ENCODE data around the gene MAP7D3.

Gene MAP7D3

DNA sequence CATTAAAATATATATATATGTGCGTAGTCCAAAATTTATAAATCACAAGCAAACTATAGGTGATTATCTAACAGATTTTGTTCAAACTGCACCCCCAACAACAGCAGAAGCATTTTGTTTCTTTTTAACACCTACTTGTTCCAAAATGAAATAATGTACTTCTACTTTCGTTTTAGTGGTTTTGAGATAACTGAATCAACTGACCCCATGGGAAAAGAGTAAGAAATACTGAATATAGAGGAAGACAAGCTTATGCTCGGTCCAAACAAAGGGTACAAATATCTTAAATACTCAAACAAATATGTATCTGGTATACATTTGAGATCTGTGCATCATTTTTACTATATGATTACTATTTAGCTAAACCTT is 22.4 kb downstream of the MAP7D3 start:
- Histone ChIP-seq H3K36me3 (ENCODE audit: control insufficient read depth in 2 of 2, insufficient read depth in 1 of 2, low read length in 2 of 2) (peaks cover 35 to 54% of the 10 kb centered on the region in 2 experiments), H3K4me3 (ENCODE audit: low read depth, low read length) (no peak overlapping the region), H3K27ac (ENCODE audit: extremely low read depth, low read depth, low read length) (no peak overlapping the region), H3K9me3 (ENCODE audit: control insufficient read depth, insufficient read depth, low read depth, low read length) (no peaks in the 10 kb centered on the region), H3K4me1 (ENCODE audit: control insufficient read depth, insufficient read depth, low read length) (no peaks in the 10 kb centered on the region)
- TF ChIP-seq GLIS2 (tag by site-specific recombination; IDR thresholded peaks at IDR 0.05) = no peak
- TF ChIP-seq, protein P1, sequence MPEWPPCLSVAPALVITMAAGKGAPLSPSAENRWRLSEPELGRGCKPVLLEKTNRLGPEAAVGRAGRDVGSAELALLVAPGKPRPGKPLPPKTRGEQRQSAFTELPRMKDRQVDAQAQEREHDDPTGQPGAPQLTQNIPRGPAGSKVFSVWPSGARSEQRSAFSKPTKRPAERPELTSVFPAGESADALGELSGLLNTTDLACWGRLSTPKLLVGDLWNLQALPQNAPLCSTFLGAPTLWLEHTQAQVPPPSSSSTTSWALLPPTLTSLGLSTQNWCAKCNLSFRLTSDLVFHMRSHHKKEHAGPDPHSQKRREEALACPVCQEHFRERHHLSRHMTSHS (tag by site-specific recombination; IDR thresholded peaks at IDR 0.05) = no peak
- TF ChIP-seq, protein P2, sequence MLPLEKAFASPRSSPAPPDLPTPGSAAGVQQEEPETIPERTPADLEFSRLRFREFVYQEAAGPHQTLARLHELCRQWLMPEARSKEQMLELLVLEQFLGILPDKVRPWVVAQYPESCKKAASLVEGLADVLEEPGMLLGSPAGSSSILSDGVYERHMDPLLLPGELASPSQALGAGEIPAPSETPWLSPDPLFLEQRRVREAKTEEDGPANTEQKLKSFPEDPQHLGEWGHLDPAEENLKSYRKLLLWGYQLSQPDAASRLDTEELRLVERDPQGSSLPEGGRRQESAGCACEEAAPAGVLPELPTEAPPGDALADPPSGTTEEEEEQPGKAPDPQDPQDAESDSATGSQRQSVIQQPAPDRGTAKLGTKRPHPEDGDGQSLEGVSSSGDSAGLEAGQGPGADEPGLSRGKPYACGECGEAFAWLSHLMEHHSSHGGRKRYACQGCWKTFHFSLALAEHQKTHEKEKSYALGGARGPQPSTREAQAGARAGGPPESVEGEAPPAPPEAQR (tag by site-specific recombination; IDR thresholded peaks at IDR 0.05) = no peak
- no peak for TF ChIP-seq ZNF777 (tag by site-specific recombination; IDR thresholded peaks at IDR 0.05; ENCODE audit: borderline replicate concordance)
- no peak for TF ChIP-seq ZNF473 (tag by site-specific recombination; IDR thresholded peaks at IDR 0.05)
- TF ChIP-seq, protein P3, sequence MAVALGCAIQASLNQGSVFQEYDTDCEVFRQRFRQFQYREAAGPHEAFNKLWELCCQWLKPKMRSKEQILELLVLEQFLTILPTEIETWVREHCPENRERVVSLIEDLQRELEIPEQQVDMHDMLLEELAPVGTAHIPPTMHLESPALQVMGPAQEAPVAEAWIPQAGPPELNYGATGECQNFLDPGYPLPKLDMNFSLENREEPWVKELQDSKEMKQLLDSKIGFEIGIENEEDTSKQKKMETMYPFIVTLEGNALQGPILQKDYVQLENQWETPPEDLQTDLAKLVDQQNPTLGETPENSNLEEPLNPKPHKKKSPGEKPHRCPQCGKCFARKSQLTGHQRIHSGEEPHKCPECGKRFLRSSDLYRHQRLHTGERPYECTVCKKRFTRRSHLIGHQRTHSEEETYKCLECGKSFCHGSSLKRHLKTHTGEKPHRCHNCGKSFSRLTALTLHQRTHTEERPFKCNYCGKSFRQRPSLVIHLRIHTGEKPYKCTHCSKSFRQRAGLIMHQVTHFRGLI (tag by site-specific recombination; IDR thresholded peaks at IDR 0.05) = no peak
- no peak for TF ChIP-seq ZNF311 (tag by site-specific recombination; IDR thresholded peaks at IDR 0.05; ENCODE audit: borderline replicate concordance)
- TF ChIP-seq, protein P4, sequence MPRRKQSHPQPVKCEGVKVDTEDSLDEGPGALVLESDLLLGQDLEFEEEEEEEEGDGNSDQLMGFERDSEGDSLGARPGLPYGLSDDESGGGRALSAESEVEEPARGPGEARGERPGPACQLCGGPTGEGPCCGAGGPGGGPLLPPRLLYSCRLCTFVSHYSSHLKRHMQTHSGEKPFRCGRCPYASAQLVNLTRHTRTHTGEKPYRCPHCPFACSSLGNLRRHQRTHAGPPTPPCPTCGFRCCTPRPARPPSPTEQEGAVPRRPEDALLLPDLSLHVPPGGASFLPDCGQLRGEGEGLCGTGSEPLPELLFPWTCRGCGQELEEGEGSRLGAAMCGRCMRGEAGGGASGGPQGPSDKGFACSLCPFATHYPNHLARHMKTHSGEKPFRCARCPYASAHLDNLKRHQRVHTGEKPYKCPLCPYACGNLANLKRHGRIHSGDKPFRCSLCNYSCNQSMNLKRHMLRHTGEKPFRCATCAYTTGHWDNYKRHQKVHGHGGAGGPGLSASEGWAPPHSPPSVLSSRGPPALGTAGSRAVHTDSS (tag by site-specific recombination; IDR thresholded peaks at IDR 0.05) = no peak
- TF ChIP-seq ZNF76 (tag by site-specific recombination; IDR thresholded peaks at IDR 0.05; ENCODE audit: borderline replicate concordance, low read depth) = no peak
- TF ChIP-seq ZFP3 (tag by site-specific recombination; IDR thresholded peaks at IDR 0.05; ENCODE audit: low read depth) = no peak
- ChIA-PET CTCF (interaction anchor here (0.6 to 0.7 kb wide), 2 partner anchors 40 to 245 kb away, joined by 3 read pairs; no protein-coding TSS in a partner anchor), POLR2A (no interaction called here)

DNA sequence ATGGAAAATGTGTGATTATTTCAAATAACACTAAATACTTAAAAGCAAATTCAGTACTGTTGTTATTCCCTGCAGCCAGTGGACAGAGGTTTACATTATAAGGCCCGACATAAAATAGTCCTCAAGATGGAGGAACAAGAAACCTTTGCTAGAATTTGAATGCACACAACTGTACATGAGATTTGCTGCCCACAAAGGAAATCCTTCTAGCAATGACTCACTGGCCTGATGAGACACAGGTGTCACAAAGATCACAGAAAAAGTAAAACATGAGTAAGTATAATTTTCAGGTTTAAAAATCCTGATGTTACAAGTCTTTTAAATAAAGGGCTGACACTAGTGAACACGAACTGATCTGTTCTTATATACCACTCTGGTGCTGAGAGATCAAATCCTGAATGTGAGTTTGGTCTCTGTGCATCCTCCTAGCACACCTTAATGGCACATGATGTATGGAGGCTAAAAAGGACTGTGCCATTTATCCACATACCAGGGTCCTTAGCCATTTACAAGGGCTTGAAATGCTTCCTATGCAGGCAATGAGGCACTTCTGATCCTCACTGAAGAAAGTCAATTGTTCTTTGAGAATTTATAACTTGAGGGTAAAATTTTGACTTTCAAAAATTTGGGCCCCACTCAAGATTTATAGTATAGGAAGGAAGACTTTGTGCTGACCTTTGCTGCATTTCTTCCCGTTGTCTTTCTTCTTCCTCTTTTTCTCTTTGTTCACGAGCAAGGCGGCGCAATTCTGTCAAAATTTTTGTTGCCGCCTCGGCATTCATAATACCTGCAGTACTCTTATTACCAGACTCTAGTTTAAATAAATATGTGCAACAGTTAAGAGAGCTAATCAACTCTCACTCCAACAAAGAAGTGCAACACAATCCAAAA is 23.0 kb downstream of the MAP7D3 start:
- Histone ChIP-seq H3K36me3 (ENCODE audit: control insufficient read depth in 2 of 2, insufficient read depth in 1 of 2, low read length in 2 of 2) (peaks cover 33 to 58% of the 10 kb centered on the region in 2 experiments), H3K4me1 (ENCODE audit: control insufficient read depth, insufficient read depth, low read length) (no peaks in the 10 kb centered on the region), H3K4me3 (ENCODE audit: low read depth, low read length) (no peak overlapping the region), H3K27ac (ENCODE audit: extremely low read depth, low read depth, low read length) (no peak overlapping the region), H3K9me3 (ENCODE audit: control insufficient read depth, insufficient read depth, low read depth, low read length) (no peaks in the 10 kb centered on the region)
- CTCF ChIA-PET = interaction anchor here (0.6 kb wide), 1 partner anchor 244 kb away, joined by 3 read pairs; no protein-coding TSS in a partner anchor
- POLR2A ChIA-PET = no interaction called here
- TF ChIP-seq ZNF366 (tag by site-specific recombination; conservative IDR thresholded peaks at IDR 0.05) (no peak), YY2 (tag by site-specific recombination; IDR thresholded peaks at IDR 0.05) (no peak), ZNF560 (tag by site-specific recombination; IDR thresholded peaks at IDR 0.05; ENCODE audit: borderline replicate concordance) (no peak), ZSCAN30 (tag by site-specific recombination; IDR thresholded peaks at IDR 0.05) (no peak), HOXD13 (CRISPR knock-in tag; IDR thresholded peaks at IDR 0.05; ENCODE audit: borderline replicate concordance) (no peak), KLF8 (tag by site-specific recombination; IDR thresholded peaks at IDR 0.05) (no peak), YY1 (tag by site-specific recombination; IDR thresholded peaks at IDR 0.05) (no peak)
- TF ChIP-seq, protein P5, sequence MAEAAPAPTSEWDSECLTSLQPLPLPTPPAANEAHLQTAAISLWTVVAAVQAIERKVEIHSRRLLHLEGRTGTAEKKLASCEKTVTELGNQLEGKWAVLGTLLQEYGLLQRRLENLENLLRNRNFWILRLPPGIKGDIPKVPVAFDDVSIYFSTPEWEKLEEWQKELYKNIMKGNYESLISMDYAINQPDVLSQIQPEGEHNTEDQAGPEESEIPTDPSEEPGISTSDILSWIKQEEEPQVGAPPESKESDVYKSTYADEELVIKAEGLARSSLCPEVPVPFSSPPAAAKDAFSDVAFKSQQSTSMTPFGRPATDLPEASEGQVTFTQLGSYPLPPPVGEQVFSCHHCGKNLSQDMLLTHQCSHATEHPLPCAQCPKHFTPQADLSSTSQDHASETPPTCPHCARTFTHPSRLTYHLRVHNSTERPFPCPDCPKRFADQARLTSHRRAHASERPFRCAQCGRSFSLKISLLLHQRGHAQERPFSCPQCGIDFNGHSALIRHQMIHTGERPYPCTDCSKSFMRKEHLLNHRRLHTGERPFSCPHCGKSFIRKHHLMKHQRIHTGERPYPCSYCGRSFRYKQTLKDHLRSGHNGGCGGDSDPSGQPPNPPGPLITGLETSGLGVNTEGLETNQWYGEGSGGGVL (tag by site-specific recombination; IDR thresholded peaks at IDR 0.05) = no peak
- TF ChIP-seq, protein P3 (tag by site-specific recombination; IDR thresholded peaks at IDR 0.05) = no peak
- TF ChIP-seq, protein P2 (tag by site-specific recombination; IDR thresholded peaks at IDR 0.05) = no peak
- TF ChIP-seq, protein P6, sequence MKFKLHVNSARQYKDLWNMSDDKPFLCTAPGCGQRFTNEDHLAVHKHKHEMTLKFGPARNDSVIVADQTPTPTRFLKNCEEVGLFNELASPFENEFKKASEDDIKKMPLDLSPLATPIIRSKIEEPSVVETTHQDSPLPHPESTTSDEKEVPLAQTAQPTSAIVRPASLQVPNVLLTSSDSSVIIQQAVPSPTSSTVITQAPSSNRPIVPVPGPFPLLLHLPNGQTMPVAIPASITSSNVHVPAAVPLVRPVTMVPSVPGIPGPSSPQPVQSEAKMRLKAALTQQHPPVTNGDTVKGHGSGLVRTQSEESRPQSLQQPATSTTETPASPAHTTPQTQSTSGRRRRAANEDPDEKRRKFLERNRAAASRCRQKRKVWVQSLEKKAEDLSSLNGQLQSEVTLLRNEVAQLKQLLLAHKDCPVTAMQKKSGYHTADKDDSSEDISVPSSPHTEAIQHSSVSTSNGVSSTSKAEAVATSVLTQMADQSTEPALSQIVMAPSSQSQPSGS (tag by site-specific recombination; IDR thresholded peaks at IDR 0.05; ENCODE audit: low read depth) = no peak
- TF ChIP-seq, protein P7, sequence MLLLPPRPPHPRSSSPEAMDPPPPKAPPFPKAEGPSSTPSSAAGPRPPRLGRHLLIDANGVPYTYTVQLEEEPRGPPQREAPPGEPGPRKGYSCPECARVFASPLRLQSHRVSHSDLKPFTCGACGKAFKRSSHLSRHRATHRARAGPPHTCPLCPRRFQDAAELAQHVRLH (tag by site-specific recombination; IDR thresholded peaks at IDR 0.05) = no peak

Measured in HEK293 (cell line).